Osteoblast (primary cell): Measurements from ENCODE around the gene SALL3. TPM values are rescaled to one million over a fixed set of nuclear protein-coding genes. Genes with fewer than 3 reads are reported as not detected.

Source experiments
- DNase-seq: peaks from one replicate; pipeline ENCODE4 v3.0.0; 2011; ENCODE audit warnings: low spot score, mixed read lengths; ENCODE audit not compliant: insufficient read length; ENCODE audit errors: missing footprints
- H2AFZ ChIP-seq: 2 replicates; pipeline ENCODE4 v1.6.0; 2011; ENCODE audit warnings: mild to moderate bottlenecking, low read length
- H3K27ac ChIP-seq: 2 replicates; pipeline ENCODE4 v1.5.1; 2011; ENCODE audit warnings: mild to moderate bottlenecking, low read depth, low read length, moderate library complexity
- H3K27me3 ChIP-seq: 2 replicates; pipeline ENCODE4 v1.6.0; 2012; ENCODE audit warnings: mild to moderate bottlenecking, control low read depth, inconsistent platforms, low read length, moderate library complexity; ENCODE audit not compliant: insufficient read depth
- H3K36me3 ChIP-seq: 2 replicates; pipeline ENCODE4 v1.5.1; 2011; ENCODE audit warnings: mild to moderate bottlenecking, low read length, control low read depth, moderate library complexity; ENCODE audit not compliant: insufficient read depth
- H3K4me1 ChIP-seq: 2 replicates; pipeline ENCODE4 v1.5.1; 2011; ENCODE audit warnings: mild to moderate bottlenecking, low read length, control low read depth, moderate library complexity; ENCODE audit not compliant: insufficient read depth
- H3K4me2 ChIP-seq: 2 replicates; pipeline ENCODE4 v1.6.0; 2011; ENCODE audit warnings: mild to moderate bottlenecking, low read length; ENCODE audit not compliant: insufficient read depth
- H3K4me3 ChIP-seq: fragments of 200-600 bp; sonication (generic); 3 replicates; pipeline ENCODE4 v1.5.1; 2012; ENCODE audit warnings: mild to moderate bottlenecking, low read length, inconsistent platforms; ENCODE audit not compliant: insufficient read depth
- H3K79me2 ChIP-seq: 2 replicates; pipeline ENCODE4 v1.6.0; 2012; ENCODE audit warnings: mild to moderate bottlenecking, low read length, control low read depth, inconsistent platforms; ENCODE audit not compliant: insufficient read depth
- H3K9me3 ChIP-seq: 2 replicates; pipeline ENCODE4 v1.5.1; 2011; ENCODE audit warnings: low read depth, low read length, control low read depth
- H4K20me1 ChIP-seq: 2 replicates; pipeline ENCODE4 v1.6.0; 2012; ENCODE audit warnings: mild to moderate bottlenecking, low read length, control low read depth; ENCODE audit not compliant: insufficient read depth
- CTCF ChIP-seq: IDR thresholded peaks from 2 replicates; pipeline ENCODE4 v1.5.1; 2011; ENCODE audit warnings: mild to moderate bottlenecking, low read depth, low read length, moderate library complexity; ENCODE audit errors: extremely low read depth
- total RNA-seq: library from RNA; depleted of rRNA; stranded (reverse); fragments of >200 nt; gene quantifications from 2 replicates; pipeline ENCODE4 v1.2.3, GENCODE V29; 2012

The SALL3 gene
- total RNA-seq, 1 donor: not detected

GRCh38 chr18:78994000-78994399 is 14.4 kb downstream of the SALL3 start:
- Histone ChIP-seq H3K36me3 (no peaks in the 10 kb centered on the region), H3K79me2 (no peaks in the 10 kb centered on the region), H3K4me2 (no peak overlapping the region), H3K27me3 (no peaks in the 10 kb centered on the region), H3K27ac (no peak overlapping the region), H3K4me3 (no peak overlapping the region), H3K4me1 (no peaks in the 10 kb centered on the region), H3K9me3 (no peaks in the 10 kb centered on the region), H2AFZ (no peak overlapping the region), H4K20me1 (no peaks in the 10 kb centered on the region)
- DNase-seq: no peak
- TF ChIP-seq CTCF: no peak

- H4K20me1 ChIP-seq: no peaks in the 10 kb centered on the region
- no peak overlapping the region for H2AFZ ChIP-seq
- H3K79me2 ChIP-seq: no peaks in the 10 kb centered on the region
- H3K4me3 ChIP-seq: no peak overlapping the region
- no peak for DNase-seq
- no peak overlapping the region for H3K4me2 ChIP-seq
- H3K27me3 ChIP-seq: no peaks in the 10 kb centered on the region
- no peak overlapping the region for H3K27ac ChIP-seq
- TF ChIP-seq CTCF: no peak
- H3K4me1 ChIP-seq: no peaks in the 10 kb centered on the region
- H3K9me3 ChIP-seq: no peaks in the 10 kb centered on the region
- H3K36me3 ChIP-seq: no peaks in the 10 kb centered on the region
These were observed 14.9 kb downstream of the SALL3 start for GRCh38 chr18:78994531-78994930.

GRCh38 chr18:78994977-78995582 is 15.5 kb downstream of the SALL3 start:
- Histone ChIP-seq H2AFZ (no peak overlapping the region), H3K4me1 (no peaks in the 10 kb centered on the region), H3K4me2 (no peak overlapping the region), H4K20me1 (no peaks in the 10 kb centered on the region), H3K36me3 (no peaks in the 10 kb centered on the region), H3K27me3 (no peaks in the 10 kb centered on the region), H3K79me2 (no peaks in the 10 kb centered on the region), H3K9me3 (no peaks in the 10 kb centered on the region), H3K4me3 (no peak overlapping the region), H3K27ac (no peak overlapping the region)
- no peak for TF ChIP-seq CTCF
- no peak for DNase-seq

GRCh38 chr18:78995740-78996395 is 16.2 kb downstream of the SALL3 start:
- DNase-seq: no peak
- Histone ChIP-seq H3K27ac (no peak overlapping the region), H3K27me3 (no peaks in the 10 kb centered on the region), H3K4me3 (no peak overlapping the region), H2AFZ (no peak overlapping the region), H3K4me2 (no peak overlapping the region), H4K20me1 (no peaks in the 10 kb centered on the region), H3K4me1 (no peaks in the 10 kb centered on the region), H3K36me3 (no peaks in the 10 kb centered on the region), H3K79me2 (no peaks in the 10 kb centered on the region), H3K9me3 (no peaks in the 10 kb centered on the region)
- no peak for TF ChIP-seq CTCF
